Mesenchymal stem cell (in vitro differentiated cells and primary cell): Measurements from ENCODE around the gene TOPBP1. TPM values are rescaled to one million over a fixed set of nuclear protein-coding genes. Genes with fewer than 3 reads are reported as not detected.
"Not testable (repeated sequence)": the region's sequence is repeated elsewhere in the genome, so short reads cannot be mapped to it uniquely, and the experiment has no call there.

Experiments used
- DNase-seq: peaks from one replicate; pipeline ENCODE4 v3.0.0-alpha.2; 2013
- H2AFZ ChIP-seq: one replicate; pipeline ENCODE4 v1.6.1; 2013; ENCODE audit warnings: low read depth, mild to moderate bottlenecking, control low read depth, inconsistent platforms, low read length, moderate library complexity
- H2AK5ac ChIP-seq: 2 replicates; pipeline ENCODE4 v1.6.1; 2013; ENCODE audit warnings: low read length, moderate library complexity, mild to moderate bottlenecking, inconsistent platforms; ENCODE audit not compliant: severe bottlenecking
- H2BK120ac ChIP-seq: one replicate; pipeline ENCODE4 v1.6.1; 2013; ENCODE audit warnings: low read depth, mild to moderate bottlenecking, inconsistent platforms, low read length, moderate library complexity
- H2BK12ac ChIP-seq, 2 experiments: one replicate each; pipeline ENCODE4 v1.6.1; 2013; ENCODE audit warnings: inconsistent platforms in 2 of 2, low read length in 2 of 2, mild to moderate bottlenecking in 2 of 2, moderate library complexity in 2 of 2, control low read depth in 1 of 2
- H2BK15ac ChIP-seq: one replicate; pipeline ENCODE4 v1.6.1; 2013; ENCODE audit warnings: mild to moderate bottlenecking, low read depth, inconsistent platforms; ENCODE audit not compliant: poor library complexity, severe bottlenecking
- H2BK5ac ChIP-seq: 2 replicates; pipeline ENCODE4 v1.6.1; 2013; ENCODE audit warnings: low read depth, mild to moderate bottlenecking, low read length, control low read depth, inconsistent platforms; ENCODE audit not compliant: poor library complexity, severe bottlenecking
- H3K14ac ChIP-seq, 2 experiments: one replicate each; pipeline ENCODE4 v1.6.1; 2013; ENCODE audit warnings: inconsistent platforms in 2 of 2, low read length in 2 of 2, control low read depth in 1 of 2, mild to moderate bottlenecking in 1 of 2, moderate library complexity in 1 of 2
- H3K18ac ChIP-seq, 2 experiments: one replicate each; pipeline ENCODE4 v1.6.1; 2013; ENCODE audit warnings: inconsistent platforms in 2 of 2, low read length in 2 of 2, control low read depth in 1 of 2, low read depth in 1 of 2, mild to moderate bottlenecking in 1 of 2
- H3K23ac ChIP-seq, 2 experiments: one replicate each; pipeline ENCODE4 v1.6.1; 2013; ENCODE audit warnings: inconsistent platforms in 2 of 2, low read length in 2 of 2, mild to moderate bottlenecking in 2 of 2, moderate library complexity in 2 of 2, control low read depth in 1 of 2
- H3K27ac ChIP-seq: 2 replicates; pipeline ENCODE4 v1.5.1; 2013; ENCODE audit warnings: mild to moderate bottlenecking, moderate library complexity, low read length, control low read depth, inconsistent platforms; ENCODE audit not compliant: poor library complexity, severe bottlenecking
- H3K27me3 ChIP-seq, 2 experiments: 2 replicates each; pipeline versions ENCODE4 v1.6.1 to v1.7.0; 2013; ENCODE audit warnings: low read length in 2 of 2, mild to moderate bottlenecking in 2 of 2, moderate library complexity in 2 of 2, control low read depth in 1 of 2, inconsistent platforms in 1 of 2; ENCODE audit not compliant: control insufficient read depth in 1 of 2, insufficient read depth in 1 of 2
- H3K36me3 ChIP-seq, 2 experiments: 2 replicates each; pipeline versions ENCODE4 v1.6.1 to v1.7.0; 2013; ENCODE audit warnings: low read length in 2 of 2, control low read depth in 1 of 2, inconsistent platforms in 1 of 2, low read depth in 1 of 2, mild to moderate bottlenecking in 1 of 2; ENCODE audit not compliant: insufficient read depth in 2 of 2, control insufficient read depth in 1 of 2
- H3K4ac ChIP-seq, 2 experiments: one replicate each; pipeline ENCODE4 v1.6.1; 2013; ENCODE audit warnings: inconsistent platforms in 2 of 2, low read length in 2 of 2, mild to moderate bottlenecking in 2 of 2, moderate library complexity in 2 of 2, control low read depth in 1 of 2, low read depth in 1 of 2
- H3K4me1 ChIP-seq: 2 replicates; pipeline ENCODE4 v1.6.1; 2013; ENCODE audit warnings: low read depth, low read length, control low read depth; ENCODE audit not compliant: control insufficient read depth, insufficient read depth
- H3K4me2 ChIP-seq: 2 replicates; pipeline ENCODE4 v1.6.1; 2013; ENCODE audit warnings: low read length, mild to moderate bottlenecking, inconsistent platforms; ENCODE audit not compliant: poor library complexity, severe bottlenecking
- H3K4me3 ChIP-seq, 2 experiments: 2 replicates each; pipeline versions ENCODE4 v1.5.1 to v1.7.0; 2013; ENCODE audit warnings: low read length in 2 of 2, mild to moderate bottlenecking in 2 of 2, control low read depth in 1 of 2, low read depth in 1 of 2; ENCODE audit not compliant: insufficient read depth in 1 of 2
- H3K79me1 ChIP-seq: replicated peaks from 2 replicates; pipeline ENCODE4 v1.6.1; 2013; ENCODE audit warnings: mild to moderate bottlenecking, control low read depth, low read length, inconsistent platforms; ENCODE audit not compliant: poor library complexity, severe bottlenecking
- H3K9ac ChIP-seq: 2 replicates; pipeline ENCODE4 v1.7.0; 2013; ENCODE audit warnings: mild to moderate bottlenecking, low read length, moderate library complexity
- H3K9me3 ChIP-seq: 2 replicates; pipeline ENCODE4 v1.7.0; 2013; ENCODE audit warnings: mild to moderate bottlenecking, low read length; ENCODE audit not compliant: control insufficient read depth
- H4K8ac ChIP-seq: one replicate; pipeline ENCODE4 v1.6.1; 2013; ENCODE audit warnings: inconsistent platforms, mild to moderate bottlenecking, low read length, moderate library complexity
- H4K91ac ChIP-seq: one replicate; pipeline ENCODE4 v1.6.1; 2013; ENCODE audit warnings: mild to moderate bottlenecking, low read length, inconsistent platforms
- WGBS: methylation state at CpG from one replicate; pipeline ENCODE4 v1.1.7; 2013; ENCODE audit warnings: mixed read lengths; 5-methylcytosine and 5-hydroxymethylcytosine counted together
- small RNA-seq: library from polyadenylated mRNA; stranded (forward); fragments of <200 nt; extraction: miRNeasy Mini kit (QIAGEN cat#:217004); gene quantifications from one replicate; pipeline ENCODE3, GENCODE V24; 2013; ENCODE audit warnings: low read depth

TOPBP1 gene

GRCh38 chr3:133561679-133562078, 100.1 kb downstream of the TOPBP1 start:
- Histone ChIP-seq H3K36me3 (no peaks in the 10 kb centered on the region), H3K4ac (no peak overlapping the region), H2BK120ac (no peak overlapping the region), H3K9me3 (no peaks in the 10 kb centered on the region), H3K14ac (no peak overlapping the region), H3K4me3 (no peak overlapping the region), H3K4me2 (no peak overlapping the region), H2AK5ac (no peak overlapping the region), H3K27ac (no peak overlapping the region), H3K79me1 (no peaks in the 10 kb centered on the region), H4K91ac (no peak overlapping the region), H2BK5ac (no peak overlapping the region), H3K4me1 (peaks cover 6% of the 10 kb centered on the region), H2BK15ac (no peak overlapping the region), H3K18ac (no peak overlapping the region), H4K8ac (no peak overlapping the region), H3K27me3 (no peaks in the 10 kb centered on the region), H2AFZ (no peak overlapping the region), H3K23ac (no peak overlapping the region), H3K9ac (no peak overlapping the region), H2BK12ac (no peak overlapping the region)
- 100% methylated on average over 2 of the region's 2 CpGs for WGBS
- DNase-seq: no peak

- H3K27ac ChIP-seq, H3K79me1 ChIP-seq, H3K4me2 ChIP-seq, H3K18ac ChIP-seq, H4K91ac ChIP-seq, H3K36me3 ChIP-seq, H4K8ac ChIP-seq, H2AK5ac ChIP-seq, H3K9ac ChIP-seq, H2BK5ac ChIP-seq, H3K9me3 ChIP-seq, H3K27me3 ChIP-seq, H3K4ac ChIP-seq, H2BK120ac ChIP-seq, H2AFZ ChIP-seq, H3K4me1 ChIP-seq, H3K4me3 ChIP-seq, H2BK12ac ChIP-seq, H2BK15ac ChIP-seq, H3K14ac ChIP-seq, DNase-seq, H3K23ac ChIP-seq: not testable (repeated sequence)
- 100% methylated on average over 4 of the region's 14 CpGs for WGBS
Observed at GRCh38 chr3:133551589-133551988, 110.2 kb downstream of the TOPBP1 start.

Small RNAs within 50 kb of the gene (small RNA-seq; reads per million reads assigned to genes)
- gene RF00438: not detected
- not detected for gene RNA5SP140
- not detected for gene RNU6-678P
